Subcutaneous abdominal adipose tissue (tissue), 5 donors: Measurements from ENCODE around the gene ABRAXAS1.

Experiments used
- H3K27ac ChIP-seq: one replicate; pipeline ENCODE4 v1.7.0; 2013; ENCODE audit warnings: low read depth, mild to moderate bottlenecking, inconsistent platforms, low read length, moderate library complexity
- H3K27me3 ChIP-seq, 5 donors: one replicate each; pipeline ENCODE4 v1.7.0; 2013; ENCODE audit warnings: low read length in 5 of 5, inconsistent platforms in 1 of 5; ENCODE audit not compliant: control insufficient read depth in 5 of 5, insufficient read depth in 4 of 5
- H3K36me3 ChIP-seq, 5 donors: one replicate each; pipeline ENCODE4 v1.7.0; 2013; ENCODE audit warnings: low read length in 5 of 5; ENCODE audit not compliant: control insufficient read depth in 5 of 5, insufficient read depth in 5 of 5
- H3K4me1 ChIP-seq, 5 donors: one replicate each; pipeline ENCODE4 v1.7.0; 2013; ENCODE audit warnings: low read length in 5 of 5, mild to moderate bottlenecking in 3 of 5, moderate library complexity in 1 of 5; ENCODE audit not compliant: control insufficient read depth in 5 of 5, insufficient read depth in 5 of 5
- H3K4me3 ChIP-seq, 5 donors: one replicate each; pipeline ENCODE4 v1.7.0; 2013; ENCODE audit warnings: low read length in 5 of 5, low read depth in 1 of 5
- H3K9ac ChIP-seq, 5 donors: one replicate each; pipeline ENCODE4 v1.7.0; 2013; ENCODE audit warnings: low read length in 5 of 5, mild to moderate bottlenecking in 4 of 5, moderate library complexity in 3 of 5
- H3K9me3 ChIP-seq, 5 donors: one replicate each; pipeline ENCODE4 v1.7.0; 2013; ENCODE audit warnings: low read length in 5 of 5; ENCODE audit not compliant: control insufficient read depth in 5 of 5
- donor health status: healthy.
- donor health status: healthy.
- donor health status: healthy.
- donor health status: healthy.
- donor health status: healthy.

Gene ABRAXAS1

GRCh38 chr4:83454686-83455085 lies 30.2 kb downstream of the ABRAXAS1 start:
- peak overlapping the region; percentile 91 to 97 (median 97) for H3K9ac ChIP-seq
- H3K4me1 ChIP-seq, result peaks cover 0 to 28% (median 23%) of the 10 kb centered on the region in 5 donors
- H3K27me3 ChIP-seq, result no peaks in the 10 kb centered on the region
- H3K27ac ChIP-seq, result peak overlapping the region; percentile 97
- H3K4me3 ChIP-seq, result peak overlapping the region; percentile 88 to 99 (median 92)
- H3K36me3 ChIP-seq, result peaks cover 5 to 30% (median 18%) of the 10 kb centered on the region in 5 donors
- H3K9me3 ChIP-seq, result no peaks in the 10 kb centered on the region

GRCh38 chr4:83449009-83449408 lies 35.9 kb downstream of the ABRAXAS1 start:
- Histone ChIP-seq H3K27ac (no peak overlapping the region), H3K4me1 (peaks cover 0 to 3% (median 2%) of the 10 kb centered on the region in 5 donors), H3K9me3 (no peaks in the 10 kb centered on the region), H3K9ac (no peak overlapping the region), H3K36me3 (peaks cover 16 to 32% (median 17%) of the 10 kb centered on the region in 5 donors), H3K27me3 (no peaks in the 10 kb centered on the region), H3K4me3 (no peak overlapping the region)

GRCh38 chr4:83440899-83441298 lies 44.0 kb downstream of the ABRAXAS1 start:
- no peaks in the 10 kb centered on the region for H3K9me3 ChIP-seq
- H3K4me3 ChIP-seq, result no peak overlapping the region
- H3K9ac ChIP-seq, result no peak overlapping the region
- H3K36me3 ChIP-seq, result peaks cover 22 to 66% (median 43%) of the 10 kb centered on the region in 5 donors
- H3K27ac ChIP-seq, result no peak overlapping the region
- no peaks in the 10 kb centered on the region for H3K4me1 ChIP-seq
- no peaks in the 10 kb centered on the region for H3K27me3 ChIP-seq

- H3K27me3 ChIP-seq, result no peaks in the 10 kb centered on the region
- no peak overlapping the region for H3K4me3 ChIP-seq
- no peak overlapping the region for H3K9ac ChIP-seq
- H3K36me3 ChIP-seq, result peaks cover 22 to 64% (median 41%) of the 10 kb centered on the region in 5 donors
- H3K27ac ChIP-seq, result no peak overlapping the region
- H3K9me3 ChIP-seq, result no peaks in the 10 kb centered on the region
- no peaks in the 10 kb centered on the region for H3K4me1 ChIP-seq
Measured at GRCh38 chr4:83440148-83440814, 44.6 kb downstream of the ABRAXAS1 start.

GRCh38 chr4:83438719-83439118 lies 46.2 kb downstream of the ABRAXAS1 start:
- Histone ChIP-seq H3K36me3 (peaks cover 18 to 61% (median 34%) of the 10 kb centered on the region in 5 donors), H3K27me3 (no peaks in the 10 kb centered on the region), H3K4me1 (no peaks in the 10 kb centered on the region), H3K9ac (no peak overlapping the region), H3K27ac (no peak overlapping the region), H3K4me3 (no peak overlapping the region), H3K9me3 (no peaks in the 10 kb centered on the region)

GRCh38 chr4:83436680-83437079 lies 48.2 kb downstream of the ABRAXAS1 start:
- H3K27ac ChIP-seq, result no peak overlapping the region
- H3K9me3 ChIP-seq, result no peaks in the 10 kb centered on the region
- no peaks in the 10 kb centered on the region for H3K27me3 ChIP-seq
- peaks cover 15 to 49% (median 29%) of the 10 kb centered on the region in 5 donors for H3K36me3 ChIP-seq
- H3K4me3 ChIP-seq, result no peak overlapping the region
- H3K4me1 ChIP-seq, result no peaks in the 10 kb centered on the region
- no peak overlapping the region for H3K9ac ChIP-seq

GRCh38 chr4:83431200-83431599 lies 53.7 kb downstream of the ABRAXAS1 start:
- H3K4me3 ChIP-seq, result no peak overlapping the region
- no peaks in the 10 kb centered on the region for H3K27me3 ChIP-seq
- peaks cover 6 to 36% (median 12%) of the 10 kb centered on the region in 5 donors for H3K36me3 ChIP-seq
- H3K9ac ChIP-seq, result no peak overlapping the region
- no peaks in the 10 kb centered on the region for H3K4me1 ChIP-seq
- no peaks in the 10 kb centered on the region for H3K9me3 ChIP-seq
- no peak overlapping the region for H3K27ac ChIP-seq

GRCh38 chr4:83418211-83418610 lies 66.7 kb downstream of the ABRAXAS1 start:
- Histone ChIP-seq H3K9ac (no peak overlapping the region), H3K9me3 (no peaks in the 10 kb centered on the region), H3K27ac (no peak overlapping the region), H3K4me1 (no peaks in the 10 kb centered on the region), H3K27me3 (no peaks in the 10 kb centered on the region), H3K36me3 (peaks cover 38 to 68% (median 55%) of the 10 kb centered on the region in 5 donors), H3K4me3 (no peak overlapping the region)

- Histone ChIP-seq H3K9me3 (no peaks in the 10 kb centered on the region), H3K27ac (no peak overlapping the region), H3K4me3 (no peak overlapping the region), H3K36me3 (peaks cover 40 to 69% (median 60%) of the 10 kb centered on the region in 5 donors), H3K4me1 (no peaks in the 10 kb centered on the region), H3K9ac (no peak overlapping the region), H3K27me3 (no peaks in the 10 kb centered on the region)
Measured at GRCh38 chr4:83417566-83417965, 67.3 kb downstream of the ABRAXAS1 start.

- no peaks in the 10 kb centered on the region for H3K4me1 ChIP-seq
- H3K27ac ChIP-seq, result no peak overlapping the region
- H3K4me3 ChIP-seq, result no peak overlapping the region
- H3K27me3 ChIP-seq, result no peaks in the 10 kb centered on the region
- no peak overlapping the region for H3K9ac ChIP-seq
- H3K36me3 ChIP-seq, result peaks cover 32 to 66% (median 48%) of the 10 kb centered on the region in 5 donors
- no peaks in the 10 kb centered on the region for H3K9me3 ChIP-seq
Measured at GRCh38 chr4:83413676-83414075, 71.2 kb downstream of the ABRAXAS1 start.
